GM18867 (cell line): Measurements from ENCODE around the gene PDCD5.
"Not testable (repeated sequence)": the region's sequence is repeated elsewhere in the genome, so short reads cannot be mapped to it uniquely, and the experiment has no call there.

Experiments used
- ATAC-seq: cut with Tn5 transposase; IDR thresholded peaks from one replicate; pipeline ENCODE4 v1.9.1; 2021; ENCODE audit warnings: mild to moderate bottlenecking, moderate library complexity; ENCODE audit not compliant: unreplicated experiment

Gene PDCD5

DNA sequence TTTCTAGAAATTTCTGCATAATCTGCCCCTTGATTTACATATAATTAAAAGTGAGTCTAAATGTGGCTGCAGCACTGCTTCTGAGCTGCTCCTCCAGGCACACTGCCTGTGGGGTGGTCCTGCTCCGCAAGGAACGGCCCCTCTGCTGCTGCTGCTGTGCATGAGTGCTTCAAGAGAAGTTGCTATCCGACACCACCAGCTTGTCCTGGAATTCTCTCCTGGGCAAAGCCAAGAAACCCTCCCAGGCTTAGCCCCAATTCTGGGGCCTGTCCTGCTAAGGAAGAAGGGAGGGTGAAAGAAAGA is 7.5 kb upstream of the PDCD5 start:
- no peak for ATAC-seq

DNA sequence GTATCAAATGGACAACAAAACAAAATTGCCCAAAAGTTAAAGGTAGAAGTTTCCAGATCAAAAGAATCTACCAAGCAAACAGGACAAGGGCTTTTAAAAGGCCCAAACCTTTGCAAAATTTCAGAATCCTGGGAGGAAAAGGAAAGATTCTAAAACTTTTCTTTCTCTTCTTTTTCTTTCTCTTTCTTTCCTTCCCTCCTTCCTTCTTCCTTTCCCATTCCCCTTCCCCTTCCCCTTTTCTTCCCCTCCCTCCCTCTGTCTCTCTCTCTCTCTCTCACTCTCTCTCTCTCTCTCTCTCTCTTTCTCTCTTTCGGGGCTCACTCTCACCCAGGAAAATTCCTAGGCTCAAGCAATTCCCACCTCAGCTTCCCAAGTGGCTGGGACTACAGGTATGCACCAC is 4.2 kb upstream of the PDCD5 start:
- no peak for ATAC-seq

- peak; percentile 28 for ATAC-seq
These were observed 563 bp upstream of the PDCD5 start for GRCh38 chr19:32580353-32580900.

DNA sequence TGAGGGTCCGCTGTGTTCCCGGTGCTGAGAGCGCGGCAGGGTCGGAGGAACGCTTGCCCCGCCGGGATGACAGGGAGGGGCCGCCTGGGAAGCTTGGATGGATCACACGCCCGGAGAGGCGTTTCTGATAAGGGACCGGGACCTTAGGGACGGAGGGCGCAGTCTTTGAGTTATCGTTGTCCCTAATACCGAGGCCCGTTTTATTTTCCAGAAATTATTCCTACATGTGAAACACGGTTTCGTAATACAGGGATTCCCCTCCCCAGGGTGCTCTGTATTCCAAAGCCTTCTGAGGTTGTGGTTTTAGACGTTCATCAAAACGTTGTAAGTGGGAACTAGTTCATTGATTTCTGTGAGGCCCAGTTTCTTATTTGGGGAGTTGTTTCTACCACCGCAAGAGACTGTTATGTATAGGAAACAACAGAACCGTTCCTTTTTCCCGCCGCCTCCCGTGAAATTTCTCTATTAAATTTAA is 752 bp downstream of the PDCD5 start:
- peak; percentile 1 for ATAC-seq

DNA sequence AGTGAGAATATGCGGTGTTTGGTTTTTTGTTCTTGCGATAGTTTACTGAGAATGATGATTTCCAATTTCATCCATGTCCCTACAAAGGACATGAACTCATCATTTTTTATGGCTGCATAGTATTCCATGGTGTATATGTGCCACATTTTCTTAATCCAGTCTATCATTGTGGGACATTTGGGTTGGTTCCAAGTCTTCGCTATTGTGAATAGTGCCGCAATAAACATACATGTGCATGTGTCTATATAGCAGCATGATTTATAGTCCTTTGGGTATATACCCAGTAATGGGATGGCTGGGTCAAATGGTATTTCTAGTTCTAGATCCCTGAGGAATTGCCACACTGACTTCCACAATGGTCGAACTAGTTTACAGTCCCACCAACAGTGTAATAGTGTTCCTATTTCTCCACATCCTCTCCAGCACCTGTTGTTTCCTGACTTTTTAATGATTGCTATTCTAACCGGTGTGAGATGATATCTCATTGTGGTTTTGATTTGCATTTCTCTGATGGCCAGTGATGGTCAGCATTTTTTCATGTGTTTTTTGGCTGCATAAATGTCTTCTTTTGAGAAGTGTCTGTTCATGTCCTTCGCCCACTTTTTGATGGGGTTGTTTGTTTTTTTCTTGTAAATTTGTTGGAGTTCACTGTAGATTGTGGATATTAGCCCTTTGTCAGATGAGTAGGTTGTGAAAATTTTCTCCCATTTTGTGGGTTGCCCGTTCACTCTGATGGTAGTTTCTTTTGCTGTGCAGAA is 6.9 kb downstream of the PDCD5 start:
- ATAC-seq, result not testable (repeated sequence)

DNA sequence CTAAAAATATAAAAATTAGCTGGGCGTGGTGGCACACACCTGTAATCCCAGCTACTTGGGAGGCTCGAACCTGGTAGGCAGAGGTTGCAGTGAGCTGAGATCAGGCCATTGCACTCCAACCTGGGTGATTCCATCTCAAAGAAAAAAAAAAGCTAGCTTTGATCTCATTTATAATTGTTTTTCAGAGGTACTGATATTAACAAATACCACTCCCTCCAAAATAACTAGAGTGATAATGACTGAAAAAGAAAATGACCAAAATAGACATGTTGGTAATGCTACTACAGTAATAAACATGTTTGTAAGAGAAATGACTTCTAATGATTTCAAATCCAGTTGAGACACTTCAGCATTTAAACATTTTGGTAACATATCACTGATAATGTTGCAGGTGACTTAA is 13.0 kb downstream of the PDCD5 start:
- no peak for ATAC-seq

DNA sequence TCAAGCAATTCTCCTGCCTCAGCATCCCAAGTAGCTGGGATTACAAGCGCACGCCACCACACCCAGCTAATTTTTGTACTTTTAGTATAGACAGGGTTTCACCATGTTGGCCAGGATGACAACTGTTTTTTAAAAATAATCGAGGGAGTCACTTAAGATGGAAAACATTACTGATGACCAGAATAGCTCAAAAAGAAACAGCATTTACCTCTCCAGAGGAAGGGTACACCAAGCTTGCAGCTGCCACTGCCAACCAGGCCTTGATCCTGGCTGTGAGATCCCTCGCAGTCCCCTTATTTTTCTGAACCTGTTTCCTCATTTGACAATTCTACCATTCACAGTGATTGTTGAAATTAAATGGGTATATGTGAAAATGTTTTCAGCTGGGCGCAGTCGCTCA is 14.5 kb downstream of the PDCD5 start:
- ATAC-seq, result no peak

GRCh38 chr19:32598022-32598421 is 17.0 kb downstream of the PDCD5 start:
- ATAC-seq, result no peak

GRCh38 chr19:32599258-32599657 is 18.3 kb downstream of the PDCD5 start:
- no peak for ATAC-seq

- no peak for ATAC-seq
These were observed 18.8 kb downstream of the PDCD5 start for GRCh38 chr19:32599736-32600157.

DNA sequence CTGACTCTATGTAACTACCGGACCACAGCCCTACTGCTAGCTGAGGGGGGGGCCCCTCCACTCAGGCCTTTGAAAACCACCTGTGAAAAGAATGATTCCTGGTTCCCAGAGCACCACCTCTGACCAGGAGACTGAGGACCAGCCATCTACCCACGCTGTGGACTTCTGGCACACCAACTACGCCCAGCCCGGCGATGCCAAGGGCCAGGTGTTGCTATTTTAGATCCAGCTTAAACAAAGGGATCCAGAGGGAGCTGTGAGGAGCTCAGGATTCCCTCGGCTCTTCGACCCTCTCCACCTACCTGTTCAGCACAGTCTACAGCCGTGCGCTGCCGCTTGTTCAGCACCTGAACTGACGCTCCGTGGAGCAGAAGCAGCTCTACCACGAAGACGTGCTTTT is 23.0 kb downstream of the PDCD5 start:
- no peak for ATAC-seq

GRCh38 chr19:32605544-32605943 is 24.6 kb downstream of the PDCD5 start:
- no peak for ATAC-seq

GRCh38 chr19:32606289-32606688 is 25.3 kb downstream of the PDCD5 start:
- ATAC-seq, result no peak

GRCh38 chr19:32607479-32607878 is 26.5 kb downstream of the PDCD5 start:
- ATAC-seq, result no peak

DNA sequence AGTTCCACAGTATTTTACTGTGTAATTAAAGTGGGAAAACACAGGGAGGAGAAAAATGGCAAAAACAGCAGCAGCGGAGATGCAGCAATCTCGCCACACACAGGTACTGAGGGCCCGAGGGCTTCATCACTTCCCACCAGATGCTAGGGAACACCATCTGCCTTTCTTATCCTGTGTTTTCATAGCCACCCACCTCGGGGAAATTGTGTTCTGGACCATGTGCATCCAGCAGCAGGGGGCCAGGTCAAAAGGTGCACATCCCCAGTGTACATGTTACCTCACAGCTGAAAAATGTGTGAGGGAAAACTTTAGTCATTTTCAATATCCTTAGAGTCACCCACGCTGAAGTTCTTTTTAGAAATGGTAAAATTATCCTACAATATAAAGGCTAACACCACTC is 30.2 kb downstream of the PDCD5 start:
- ATAC-seq, result no peak

DNA sequence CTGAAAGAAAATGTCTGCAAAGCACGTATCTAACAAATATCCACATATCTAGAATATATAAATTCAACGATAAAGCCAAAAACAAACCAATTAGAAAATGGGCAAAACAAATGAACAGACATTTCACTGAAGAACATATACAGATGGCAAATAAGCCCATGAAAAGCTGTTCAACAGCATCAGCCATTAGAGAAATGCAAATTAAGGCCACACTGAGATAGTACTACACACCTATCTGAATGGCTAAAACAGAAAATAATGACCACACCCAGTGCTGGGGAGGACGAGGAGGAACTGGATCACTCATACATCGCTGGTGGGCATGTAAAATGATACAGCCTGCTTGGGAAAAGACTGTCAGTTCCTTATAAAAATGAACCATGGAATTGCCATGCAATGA is 32.0 kb downstream of the PDCD5 start:
- ATAC-seq, result no peak

- ATAC-seq, result no peak
These were observed 33.9 kb downstream of the PDCD5 start for GRCh38 chr19:32614916-32615315.

DNA sequence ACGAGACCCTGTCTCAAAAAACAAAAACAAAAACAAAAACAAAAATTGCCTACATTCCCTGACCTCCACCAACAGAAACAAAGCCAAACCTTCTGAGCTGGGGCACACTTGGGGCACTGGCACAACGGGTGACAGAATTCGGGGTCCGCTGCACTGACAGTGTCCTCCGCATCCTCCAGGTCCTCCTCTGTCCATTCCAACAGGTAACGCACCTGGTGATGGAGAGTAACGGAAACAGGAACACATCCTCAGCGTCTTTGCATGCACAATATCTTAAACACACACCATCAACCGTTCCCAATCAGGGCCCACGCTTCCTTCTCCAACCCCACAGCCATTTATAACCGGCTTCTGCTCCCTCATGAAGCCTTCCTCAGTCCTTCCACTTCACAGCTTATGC is 34.6 kb downstream of the PDCD5 start:
- ATAC-seq, result no peak

DNA sequence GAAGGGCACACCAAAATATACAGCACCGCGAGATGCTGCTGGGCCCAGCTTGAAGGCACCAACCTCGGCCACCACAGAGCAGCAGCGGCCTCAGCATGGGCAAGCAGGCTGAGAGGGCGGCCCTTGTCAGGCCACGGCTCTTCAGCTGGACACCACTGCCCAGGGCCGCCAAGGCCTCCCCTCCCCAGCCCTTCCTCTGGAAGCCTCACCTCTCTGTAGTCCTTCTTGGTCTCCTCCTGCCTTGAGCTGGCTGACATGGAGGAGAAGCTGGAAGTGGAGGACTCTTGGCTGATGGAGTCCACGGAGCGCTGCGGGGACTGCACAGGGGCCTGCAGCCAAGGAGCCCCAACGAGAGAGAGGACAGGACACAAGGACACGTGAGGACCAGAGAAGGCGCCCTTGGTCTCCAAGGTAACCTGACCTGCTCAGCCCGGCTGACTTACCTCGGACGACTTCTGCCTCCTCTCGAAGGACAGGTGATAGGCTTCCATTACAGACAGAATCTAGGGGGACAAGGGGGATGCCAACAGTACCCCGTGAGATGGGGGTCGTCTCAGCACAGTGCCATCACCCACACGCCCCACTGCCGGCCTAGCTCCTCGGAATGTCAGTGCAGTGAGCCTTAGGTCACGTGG is 38.2 kb downstream of the PDCD5 start:
- ATAC-seq, result no peak

- no peak for ATAC-seq
These were observed 41.0 kb downstream of the PDCD5 start for GRCh38 chr19:32622002-32622401.

- no peak for ATAC-seq
These were observed 43.4 kb downstream of the PDCD5 start for GRCh38 chr19:32624410-32624809.

DNA sequence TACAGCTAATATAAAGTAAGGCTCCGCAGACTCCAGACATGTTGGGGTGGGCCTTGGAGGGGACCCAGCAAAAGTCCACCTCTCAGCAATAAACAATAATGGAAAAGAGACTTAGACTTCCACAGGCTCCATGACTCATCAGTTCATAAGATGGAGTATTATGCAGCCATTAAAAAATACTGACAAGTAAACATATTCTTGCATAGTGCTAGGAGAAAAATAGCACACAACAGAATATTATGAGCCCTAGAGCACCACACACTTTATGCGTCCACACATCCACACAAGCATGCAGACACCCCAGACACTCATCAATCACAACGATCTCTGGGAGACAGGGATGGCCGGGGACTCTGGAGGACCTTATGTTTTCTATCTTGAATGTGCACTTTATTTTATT is 46.0 kb downstream of the PDCD5 start:
- no peak for ATAC-seq
